NCI-H187 treated with DMSO at 0.1 percent for 48 hours (cell line): ENCODE data around the gene OMG.
"Not testable (repeated sequence)": the region's sequence is repeated elsewhere in the genome, so short reads cannot be mapped to it uniquely, and the experiment has no call there.

Experiments
- DNase-seq: peaks from one replicate; lab custom pipeline; 2025; lab: John Stamatoyannopoulos, UW

The OMG gene

GRCh38 chr17:31262923-31263322, 34.1 kb downstream of the OMG start:
- not testable (repeated sequence) for DNase-seq

- DNase-seq, result no peak
Observed at GRCh38 chr17:31261601-31262000, 35.4 kb downstream of the OMG start.

GRCh38 chr17:31260151-31260550, 36.9 kb downstream of the OMG start:
- DNase-seq, result no peak

GRCh38 chr17:31256936-31257335, 40.1 kb downstream of the OMG start:
- no peak for DNase-seq

- no peak for DNase-seq
Observed at GRCh38 chr17:31254654-31255053, 42.4 kb downstream of the OMG start.

GRCh38 chr17:31252741-31253140, 44.3 kb downstream of the OMG start:
- DNase-seq, result no peak

GRCh38 chr17:31251970-31252328, 45.1 kb downstream of the OMG start:
- DNase-seq, result no peak

- no peak for DNase-seq
Observed at GRCh38 chr17:31251105-31251969, 45.7 kb downstream of the OMG start.

- DNase-seq, result no peak
Observed at GRCh38 chr17:31250229-31250628, 46.8 kb downstream of the OMG start.

- no peak for DNase-seq
Observed at GRCh38 chr17:31249835-31250141, 47.3 kb downstream of the OMG start.

- DNase-seq, result no peak
Observed at GRCh38 chr17:31248986-31249834, 47.8 kb downstream of the OMG start.
